HG03439 (cell line): ENCODE data around the gene SLC39A13.
A peak's percentile ranks its signal among the peaks of the same experiment; 100 is the strongest.

Source experiments
- ATAC-seq: cut with Tn5 transposase; IDR thresholded peaks from one replicate; pipeline ENCODE4 v1.9.1; 2021; ENCODE audit warnings: mild to moderate bottlenecking, moderate library complexity; ENCODE audit not compliant: unreplicated experiment

Gene SLC39A13

GRCh38 chr11:47426062-47426956 lies 17.9 kb downstream of the SLC39A13 start, which contains the start of gene PSMC3:
Gene PSMC3 (minus strand): TSS chr11:47426439. CDS start chr11:47426279, 160 bp downstream.
- ATAC-seq = peak; percentile 93

GRCh38 chr11:47430524-47430923 lies 22.1 kb downstream of the SLC39A13 start:
- no peak for ATAC-seq

- ATAC-seq = no peak
These were observed 23.1 kb downstream of the SLC39A13 start for GRCh38 chr11:47431356-47432083.

GRCh38 chr11:47433157-47433556 lies 24.8 kb downstream of the SLC39A13 start:
- ATAC-seq = no peak

GRCh38 chr11:47434011-47434786 lies 25.8 kb downstream of the SLC39A13 start:
- ATAC-seq = no peak

- no peak for ATAC-seq
These were observed 27.3 kb downstream of the SLC39A13 start for GRCh38 chr11:47435687-47436086.

GRCh38 chr11:47436726-47437125 lies 28.3 kb downstream of the SLC39A13 start:
- no peak for ATAC-seq

GRCh38 chr11:47437218-47437745 lies 28.9 kb downstream of the SLC39A13 start:
- ATAC-seq = no peak

- ATAC-seq = no peak
These were observed 29.5 kb downstream of the SLC39A13 start for GRCh38 chr11:47437746-47438418.

GRCh38 chr11:47438721-47439120 lies 30.3 kb downstream of the SLC39A13 start:
- no peak for ATAC-seq

- no peak for ATAC-seq
These were observed 31.7 kb downstream of the SLC39A13 start for GRCh38 chr11:47440054-47440476.

GRCh38 chr11:47441421-47441820 lies 33.0 kb downstream of the SLC39A13 start:
- no peak for ATAC-seq

- no peak for ATAC-seq
These were observed 34.1 kb downstream of the SLC39A13 start for GRCh38 chr11:47442514-47442913.

GRCh38 chr11:47443028-47443700 lies 34.8 kb downstream of the SLC39A13 start:
- ATAC-seq = no peak

GRCh38 chr11:47443817-47444216 lies 35.4 kb downstream of the SLC39A13 start:
- ATAC-seq = no peak

GRCh38 chr11:47445840-47446239 lies 37.5 kb downstream of the SLC39A13 start:
- no peak for ATAC-seq

- ATAC-seq = no peak
These were observed 38.4 kb downstream of the SLC39A13 start for GRCh38 chr11:47446833-47447232.

- ATAC-seq = no peak
These were observed 39.5 kb downstream of the SLC39A13 start for GRCh38 chr11:47447906-47448305.

- no peak for ATAC-seq
These were observed 40.4 kb downstream of the SLC39A13 start, which contains the start of gene RAPSN for GRCh38 chr11:47448566-47449427. Gene RAPSN (minus strand): TSS chr11:47449136. CDS start chr11:47448964, 172 bp downstream.
